ENCODE data around the gene CDK2AP2.

CDK2AP2 gene

DNA sequence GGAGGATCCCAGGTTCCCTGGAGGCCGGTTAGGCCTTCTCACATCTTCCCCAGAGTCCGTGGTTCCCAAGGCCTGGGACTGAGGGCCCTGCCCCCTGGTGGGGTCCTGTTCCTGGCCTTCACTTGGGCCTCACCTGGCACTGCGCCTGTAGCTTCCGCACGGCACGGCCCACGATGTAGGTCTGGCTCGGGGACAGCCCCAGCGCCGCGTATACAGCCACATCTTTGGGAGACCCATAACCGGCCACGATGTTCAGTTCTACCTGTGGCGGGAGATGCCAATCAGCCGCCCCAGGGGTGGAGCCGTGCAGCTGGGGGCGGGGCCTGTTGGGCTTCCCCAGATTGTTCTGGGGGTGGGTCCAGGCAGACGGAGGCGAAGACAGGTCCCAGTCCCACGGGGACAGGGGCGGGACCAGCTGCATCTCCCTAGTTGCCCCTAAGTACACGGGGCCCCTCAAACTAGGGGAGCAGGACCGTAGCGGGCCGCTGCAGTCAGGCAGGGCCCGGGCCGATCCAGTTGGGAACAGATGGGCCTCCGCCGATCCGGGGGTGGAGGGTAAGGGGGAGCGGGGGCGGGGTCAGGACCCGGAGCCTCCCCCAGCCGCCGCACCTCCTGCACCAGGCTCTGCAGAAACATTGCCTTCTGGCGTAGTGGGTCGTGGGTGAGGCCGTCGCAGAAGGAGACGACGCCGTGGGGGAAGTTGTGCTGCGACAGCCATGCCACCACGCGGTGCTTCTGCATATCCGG lies 15.0 kb downstream of the CDK2AP2 start:
- peaks cover 22 to 94% (median 83%) of the 10 kb centered on the region in 3 donors for H3K36me3 ChIP-seq
- no peaks in the 10 kb centered on the region for H3K4me1 ChIP-seq
- no peak for DNase-seq
- TF ChIP-seq, protein P1, sequence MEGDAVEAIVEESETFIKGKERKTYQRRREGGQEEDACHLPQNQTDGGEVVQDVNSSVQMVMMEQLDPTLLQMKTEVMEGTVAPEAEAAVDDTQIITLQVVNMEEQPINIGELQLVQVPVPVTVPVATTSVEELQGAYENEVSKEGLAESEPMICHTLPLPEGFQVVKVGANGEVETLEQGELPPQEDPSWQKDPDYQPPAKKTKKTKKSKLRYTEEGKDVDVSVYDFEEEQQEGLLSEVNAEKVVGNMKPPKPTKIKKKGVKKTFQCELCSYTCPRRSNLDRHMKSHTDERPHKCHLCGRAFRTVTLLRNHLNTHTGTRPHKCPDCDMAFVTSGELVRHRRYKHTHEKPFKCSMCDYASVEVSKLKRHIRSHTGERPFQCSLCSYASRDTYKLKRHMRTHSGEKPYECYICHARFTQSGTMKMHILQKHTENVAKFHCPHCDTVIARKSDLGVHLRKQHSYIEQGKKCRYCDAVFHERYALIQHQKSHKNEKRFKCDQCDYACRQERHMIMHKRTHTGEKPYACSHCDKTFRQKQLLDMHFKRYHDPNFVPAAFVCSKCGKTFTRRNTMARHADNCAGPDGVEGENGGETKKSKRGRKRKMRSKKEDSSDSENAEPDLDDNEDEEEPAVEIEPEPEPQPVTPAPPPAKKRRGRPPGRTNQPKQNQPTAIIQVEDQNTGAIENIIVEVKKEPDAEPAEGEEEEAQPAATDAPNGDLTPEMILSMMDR (IDR thresholded peaks at IDR 0.05) = no peak
- intact Hi-C loops (cut with DNase I; ENCODE audit: low total_unique reads) = no loop called here
- H3K27ac ChIP-seq = no peak overlapping the region
- H3K4me3 ChIP-seq = no peak overlapping the region
- no peaks in the 10 kb centered on the region for H3K27me3 ChIP-seq
- no peaks in the 10 kb centered on the region for H3K9me3 ChIP-seq

DNA sequence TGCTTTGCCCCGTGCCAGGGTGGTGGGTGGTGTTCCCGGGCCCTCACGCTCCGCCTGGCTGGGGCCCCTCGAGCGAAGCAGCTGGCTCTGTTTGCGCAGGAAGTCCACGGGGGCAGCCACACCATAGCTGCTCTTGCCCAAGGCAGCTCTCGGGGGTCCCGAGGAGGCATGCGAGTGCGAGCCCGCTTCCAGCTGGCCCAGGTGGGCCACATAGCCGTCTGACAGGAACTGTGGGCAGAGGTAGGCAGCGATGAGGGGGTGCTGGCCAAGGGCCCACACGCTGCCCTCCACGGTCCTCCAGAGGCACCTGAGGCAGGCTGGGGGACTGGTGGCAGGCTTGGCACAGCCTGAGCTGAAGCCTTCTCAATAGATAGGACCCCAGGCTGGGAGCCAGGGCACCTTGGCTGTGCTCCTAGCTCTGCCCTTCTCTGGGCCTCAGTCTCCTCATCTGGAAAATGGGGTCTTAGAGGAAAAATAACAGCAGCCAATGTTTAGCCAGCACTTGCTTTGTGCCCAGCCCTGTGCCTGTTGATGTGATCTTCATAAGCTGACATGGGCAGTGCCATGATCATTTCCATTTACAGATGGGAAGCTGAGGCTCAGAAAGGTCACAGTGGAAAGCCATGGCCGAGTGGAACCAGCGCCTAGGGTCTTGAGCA lies 15.8 kb downstream of the CDK2AP2 start:
- no peak for DNase-seq
- Histone ChIP-seq H3K9me3 (no peaks in the 10 kb centered on the region), H3K36me3 (peaks cover 29 to 94% (median 86%) of the 10 kb centered on the region in 3 donors), H3K4me3 (no peak overlapping the region), H3K4me1 (no peaks in the 10 kb centered on the region), H3K27me3 (no peaks in the 10 kb centered on the region), H3K27ac (no peak overlapping the region)
- intact Hi-C loops (cut with DNase I; ENCODE audit: low total_unique reads) = no loop called here
- TF ChIP-seq, protein P1 (IDR thresholded peaks at IDR 0.05) = no peak

DNA sequence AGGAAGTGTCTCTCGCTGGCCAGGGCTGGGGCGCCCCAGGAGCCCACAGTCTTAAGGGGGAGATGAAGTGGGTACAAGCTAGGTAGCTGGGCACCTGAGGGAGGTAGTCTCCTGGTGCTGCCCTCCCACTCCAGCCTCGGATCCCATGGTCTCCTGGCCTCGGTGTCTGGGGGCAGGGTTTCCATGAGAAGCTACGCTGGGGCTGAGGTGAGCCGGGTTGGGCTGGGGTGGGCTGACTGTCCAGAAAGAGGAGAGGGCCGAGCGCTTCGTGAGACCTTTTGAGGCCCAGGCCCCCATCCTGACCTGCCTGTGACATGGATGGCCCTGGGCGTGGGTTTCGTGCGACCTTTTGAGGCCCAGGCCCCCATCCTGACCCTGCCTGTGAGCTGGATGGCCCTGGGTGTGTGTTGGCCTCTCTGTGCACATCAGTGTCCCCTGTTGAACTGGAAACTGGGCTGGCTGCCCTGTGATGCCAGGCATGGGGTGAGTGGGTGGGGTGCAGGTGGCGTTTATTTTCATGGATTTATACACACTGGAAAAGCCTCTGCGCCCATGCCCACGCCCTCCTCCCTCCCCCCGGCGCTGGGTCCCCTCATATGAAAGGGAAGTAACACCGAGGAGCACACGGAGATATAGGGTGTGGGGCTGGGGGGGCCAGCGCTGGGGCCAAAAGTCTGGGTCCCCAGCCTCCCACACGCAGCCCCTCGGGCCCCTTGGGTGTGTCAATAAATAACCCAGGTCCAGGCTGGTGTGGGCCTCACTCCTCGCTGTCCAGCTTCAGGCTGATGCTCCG lies 16.5 kb downstream of the CDK2AP2 start:
- DNase-seq = no peak
- Histone ChIP-seq H3K4me1 (no peaks in the 10 kb centered on the region), H3K9me3 (no peaks in the 10 kb centered on the region), H3K27ac (no peak overlapping the region), H3K36me3 (peaks cover 32 to 96% (median 91%) of the 10 kb centered on the region in 3 donors), H3K4me3 (no peak overlapping the region), H3K27me3 (no peaks in the 10 kb centered on the region)
- TF ChIP-seq, protein P1 (IDR thresholded peaks at IDR 0.05) = no peak
- intact Hi-C loops (cut with DNase I; ENCODE audit: low total_unique reads) = no loop called here

DNA sequence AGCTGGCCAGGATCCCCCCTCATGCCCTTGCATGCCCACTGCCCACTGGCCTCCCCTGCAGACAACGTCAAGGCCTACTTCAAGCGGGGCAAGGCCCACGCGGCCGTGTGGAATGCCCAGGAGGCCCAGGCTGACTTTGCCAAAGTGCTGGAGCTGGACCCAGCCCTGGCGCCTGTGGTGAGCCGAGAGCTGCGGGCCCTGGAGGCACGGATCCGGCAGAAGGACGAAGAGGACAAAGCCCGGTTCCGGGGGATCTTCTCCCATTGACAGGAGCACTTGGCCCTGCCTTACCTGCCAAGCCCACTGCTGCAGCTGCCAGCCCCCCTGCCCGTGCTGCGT lies 17.3 kb downstream of the CDK2AP2 start:
- intact Hi-C loops (cut with DNase I; ENCODE audit: low total_unique reads) = no loop called here
- peaks cover 0 to 4% (median 0%) of the 10 kb centered on the region in 4 donors for H3K4me1 ChIP-seq
- peaks cover 32 to 89% (median 83%) of the 10 kb centered on the region in 3 donors for H3K36me3 ChIP-seq
- no peak overlapping the region for H3K4me3 ChIP-seq
- H3K9me3 ChIP-seq = no peaks in the 10 kb centered on the region
- H3K27me3 ChIP-seq = no peaks in the 10 kb centered on the region
- TF ChIP-seq, protein P1 (IDR thresholded peaks at IDR 0.05) = no peak
- no peak for DNase-seq
- H3K27ac ChIP-seq = no peak overlapping the region

DNA sequence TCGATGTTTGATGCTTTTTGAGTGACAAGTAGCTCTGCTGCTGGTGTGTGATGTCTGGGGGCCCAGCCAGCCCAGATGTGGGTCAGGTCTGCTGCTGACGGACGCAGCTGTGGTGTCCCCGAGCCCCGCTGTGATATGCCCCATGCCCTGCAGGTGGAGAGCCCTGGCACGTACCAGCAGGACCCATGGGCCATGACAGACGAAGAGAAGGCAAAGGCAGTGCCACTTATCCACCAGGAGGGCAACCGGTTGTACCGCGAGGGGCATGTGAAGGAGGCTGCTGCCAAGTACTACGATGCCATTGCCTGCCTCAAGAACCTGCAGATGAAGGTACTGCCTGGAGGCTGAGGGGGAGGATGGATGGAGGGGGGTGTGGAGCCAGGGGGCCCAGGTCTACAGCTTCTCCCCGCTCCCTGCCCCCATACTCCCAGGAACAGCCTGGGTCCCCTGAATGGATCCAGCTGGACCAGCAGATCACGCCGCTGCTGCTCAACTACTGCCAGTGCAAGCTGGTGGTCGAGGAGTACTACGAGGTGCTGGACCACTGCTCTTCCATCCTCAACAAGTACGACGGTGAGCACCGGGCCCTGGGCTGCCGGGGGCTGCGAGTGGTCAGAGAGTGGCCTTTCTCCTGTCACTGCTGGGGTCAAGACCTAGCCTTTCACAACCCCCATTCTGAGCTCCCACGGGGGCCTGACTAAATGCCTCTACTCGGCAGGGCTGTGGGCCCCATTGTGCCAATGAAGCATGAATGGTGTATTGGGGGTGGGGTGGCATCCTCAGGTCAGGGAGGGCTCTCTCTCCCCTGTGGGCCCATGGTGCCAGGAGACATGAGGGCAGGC lies 17.9 kb downstream of the CDK2AP2 start:
- intact Hi-C loops (cut with DNase I; ENCODE audit: low total_unique reads) = no loop called here
- no peak for DNase-seq
- peaks cover 32 to 83% (median 77%) of the 10 kb centered on the region in 3 donors for H3K36me3 ChIP-seq

More for the DNA sequence above, 17.9 kb downstream of the CDK2AP2 start:
- Histone ChIP-seq H3K4me3 (no peak overlapping the region), H3K4me1 (peaks cover 0 to 8% (median under 1%) of the 10 kb centered on the region in 4 donors), H3K9me3 (no peaks in the 10 kb centered on the region), H3K27ac (no peak overlapping the region), H3K27me3 (no peaks in the 10 kb centered on the region)
- TF ChIP-seq, protein P1 (IDR thresholded peaks at IDR 0.05) = no peak

All from tibial artery (tissue), 4 donors.